Stimulated activated CD8-positive, alpha-beta memory T cell treated with anti-CD3 and anti-CD28 coated beads, Interleukin-7, amount 100 ng/mL, for 1 hour (primary cell): ENCODE data around the gene MFAP1.
"Not testable (repeated sequence)": the region's sequence is repeated elsewhere in the genome, so short reads cannot be mapped to it uniquely, and the experiment has no call there.

Experiments used
- DNase-seq, 2 donors: peaks; one replicate each; pipeline ENCODE4 v3.0.0-alpha.2; 2020; ENCODE audit warnings: low read depth in 2 of 2

MFAP1 gene

DNA sequence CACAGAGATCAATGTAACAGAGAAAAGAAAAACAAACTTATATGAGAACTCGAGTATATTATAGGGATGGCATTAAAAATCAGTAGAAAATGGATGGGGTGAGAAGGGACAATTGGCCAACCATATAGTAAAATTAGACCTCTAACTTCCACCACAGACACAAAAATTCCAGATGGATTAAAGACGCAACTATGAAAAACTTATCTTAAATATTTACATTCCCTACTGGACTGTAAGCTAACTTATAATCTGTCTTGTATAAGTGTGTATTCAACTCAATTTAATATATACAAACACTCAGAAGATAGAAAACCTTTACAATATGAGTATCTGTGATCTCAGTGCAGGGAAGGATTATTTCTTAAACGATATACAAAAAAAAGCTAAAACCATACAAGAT lies 3.0 kb downstream of the MFAP1 start:
- no peak for DNase-seq

DNA sequence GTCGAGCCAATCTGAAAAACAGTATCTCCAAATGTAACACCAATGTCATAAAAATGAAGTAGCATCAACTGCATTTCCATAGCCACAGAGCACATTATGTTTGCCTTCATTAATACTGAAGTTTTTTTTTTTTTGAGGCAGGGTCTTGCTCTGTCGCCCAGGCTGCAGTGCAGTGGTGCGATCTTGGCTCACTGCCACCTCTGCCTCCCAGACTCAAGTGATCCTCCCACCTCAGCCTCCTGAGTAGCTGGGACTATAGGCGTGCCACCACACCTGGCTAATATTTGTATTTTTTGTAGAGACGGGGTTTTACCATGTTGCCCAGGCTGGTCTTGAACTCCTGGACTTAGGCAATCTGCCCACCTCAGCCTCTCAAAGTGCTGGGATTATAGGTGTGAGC lies 9.4 kb downstream of the MFAP1 start:
- DNase-seq: not testable (repeated sequence)

DNA sequence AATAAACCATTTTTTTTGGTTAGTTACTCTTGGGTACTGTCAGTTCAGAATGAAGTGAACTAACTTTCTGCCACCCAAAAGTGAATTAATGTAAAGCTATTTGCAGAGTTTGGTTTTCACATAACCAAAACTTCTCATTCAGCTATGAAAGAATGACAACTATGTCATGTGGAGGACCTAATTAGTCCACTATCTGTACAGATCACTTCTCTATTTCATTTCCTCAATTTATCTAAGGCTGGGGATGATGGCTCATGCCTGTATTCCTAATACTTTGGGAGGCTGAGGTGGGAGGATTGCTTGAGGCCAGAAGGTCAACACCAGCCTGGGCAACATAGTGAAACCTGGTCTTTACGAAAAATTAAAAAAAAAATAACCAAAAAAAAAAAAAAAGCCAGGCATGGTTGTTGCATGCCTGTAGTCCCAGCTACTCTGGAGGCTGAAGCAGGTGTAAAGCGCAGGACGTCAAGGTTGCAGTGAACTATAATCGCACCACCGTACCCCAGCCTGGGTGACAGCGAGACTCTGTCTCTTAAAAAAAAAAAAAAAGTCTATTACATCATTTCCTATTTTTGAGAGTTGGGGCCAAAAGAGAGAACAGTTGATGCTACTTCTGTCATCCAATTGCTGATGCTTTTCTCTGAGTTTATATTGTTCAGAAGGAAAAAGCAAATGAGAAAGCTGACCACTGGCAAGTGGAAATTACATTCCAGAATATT lies 15.4 kb downstream of the MFAP1 start:
- no peak for DNase-seq

DNA sequence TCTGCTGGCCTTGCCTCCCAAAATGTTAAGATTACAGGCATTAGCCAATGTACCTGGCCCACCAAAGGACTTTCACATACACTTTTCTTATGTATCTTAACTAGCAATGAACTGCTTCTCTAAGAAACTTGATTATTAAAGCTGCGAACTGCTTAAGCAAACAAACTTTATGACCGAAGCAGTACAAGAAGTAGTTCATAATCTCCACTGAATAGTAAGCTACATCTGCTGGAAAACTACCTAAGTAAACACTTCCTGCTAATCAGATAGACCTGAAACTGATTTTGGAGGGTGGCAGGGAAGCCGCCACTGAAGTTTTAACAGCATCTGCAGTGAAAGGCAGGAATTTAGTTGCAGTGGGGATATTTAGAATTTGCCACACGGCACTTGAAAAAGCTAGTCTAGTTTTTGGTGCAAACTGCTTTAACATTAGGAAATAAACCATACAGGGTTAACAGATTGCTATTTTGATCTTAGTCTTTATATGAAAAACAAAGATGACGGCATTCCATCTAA lies 16.0 kb downstream of the MFAP1 start:
- no peak for DNase-seq

DNA sequence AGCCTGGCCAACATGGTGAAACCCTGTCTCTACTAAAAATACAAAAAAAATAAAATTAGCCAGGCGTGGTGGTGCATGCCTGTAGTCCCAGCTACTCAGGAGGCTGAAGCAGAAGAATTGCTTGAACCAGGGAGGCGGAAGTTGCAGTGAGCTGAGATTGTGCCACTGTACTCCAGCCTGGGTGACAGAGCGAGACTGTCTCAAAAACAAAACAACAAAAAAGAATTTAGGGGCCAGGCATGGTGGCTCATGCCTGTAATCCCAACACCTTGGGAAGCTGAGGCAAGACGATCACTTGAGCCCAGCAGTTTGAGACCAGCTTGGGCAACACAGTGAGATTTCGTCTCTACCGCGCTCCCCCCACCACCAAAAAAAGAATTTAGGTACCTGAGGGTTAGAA lies 21.8 kb downstream of the MFAP1 start:
- not testable (repeated sequence) for DNase-seq

DNA sequence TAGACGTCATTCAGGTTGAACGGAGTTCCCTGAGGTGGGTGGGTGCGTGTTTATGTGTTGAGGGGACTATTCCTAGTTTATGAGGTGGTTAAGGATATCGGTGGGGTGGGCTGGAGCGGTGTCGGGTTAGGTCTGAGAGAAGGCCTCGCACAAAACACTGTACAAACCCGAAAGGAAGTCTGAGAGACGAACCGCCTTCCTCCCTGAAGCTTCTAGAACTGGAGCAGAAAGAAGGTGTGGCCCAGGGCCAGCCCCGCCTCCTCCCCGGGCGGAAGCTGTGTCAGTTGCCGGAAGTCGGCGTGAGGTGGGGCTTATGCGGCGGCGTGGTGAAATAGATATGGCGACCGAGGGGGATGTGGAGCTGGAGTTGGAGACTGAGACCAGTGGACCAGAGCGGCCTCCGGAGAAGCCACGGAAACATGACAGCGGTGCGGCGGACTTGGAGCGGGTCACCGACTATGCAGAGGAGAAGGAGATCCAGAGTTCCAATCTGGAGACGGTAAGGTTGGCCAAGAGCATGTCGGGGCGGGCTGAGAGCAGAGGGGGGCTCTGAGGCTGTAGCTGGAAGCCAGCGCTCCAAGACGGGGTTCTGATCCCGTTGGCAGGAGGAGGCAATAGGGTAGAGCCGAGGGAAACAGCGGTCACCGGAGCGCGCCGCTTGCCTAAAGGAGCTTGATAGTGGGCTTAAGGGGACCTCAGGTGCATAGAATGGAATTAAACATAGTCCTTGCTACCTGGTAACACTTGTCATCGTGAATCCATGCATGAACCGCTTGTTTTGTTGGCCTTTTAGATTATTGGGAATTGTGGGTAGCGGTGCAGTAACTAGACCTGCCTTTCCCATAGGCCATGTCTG lies 24.0 kb downstream of the MFAP1 start, which contains the start of gene HYPK:
Gene HYPK, plus strand, starts transcription at position 314 of the 856 bp plus-strand sequence. Its CDS starts 24 bp downstream, at position 338.
- peak; percentile 82 to 83 for DNase-seq

DNA sequence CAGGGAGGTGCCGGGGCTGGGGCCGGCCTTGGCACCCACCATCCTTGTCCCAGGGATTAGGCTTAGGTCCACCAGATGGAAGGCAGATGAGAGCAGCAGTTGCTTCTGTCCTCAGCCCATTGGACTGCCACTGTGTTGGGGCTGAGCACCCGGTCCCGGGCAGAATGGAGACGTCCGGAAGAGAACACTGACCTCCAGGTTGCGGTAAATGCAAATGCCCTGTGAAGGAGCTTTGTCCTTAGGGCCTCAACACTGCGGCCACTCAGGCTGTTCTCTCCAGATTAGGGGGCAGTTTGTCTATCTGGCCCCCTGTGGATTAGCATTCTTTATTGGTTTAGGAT lies 24.6 kb downstream of the MFAP1 start, which contains the start of gene SERINC4:
Gene SERINC4, minus strand, starts transcription at position 276 of the 341 bp plus-strand sequence. Its CDS starts 234 bp downstream, at position 42.
- no peak for DNase-seq

DNA sequence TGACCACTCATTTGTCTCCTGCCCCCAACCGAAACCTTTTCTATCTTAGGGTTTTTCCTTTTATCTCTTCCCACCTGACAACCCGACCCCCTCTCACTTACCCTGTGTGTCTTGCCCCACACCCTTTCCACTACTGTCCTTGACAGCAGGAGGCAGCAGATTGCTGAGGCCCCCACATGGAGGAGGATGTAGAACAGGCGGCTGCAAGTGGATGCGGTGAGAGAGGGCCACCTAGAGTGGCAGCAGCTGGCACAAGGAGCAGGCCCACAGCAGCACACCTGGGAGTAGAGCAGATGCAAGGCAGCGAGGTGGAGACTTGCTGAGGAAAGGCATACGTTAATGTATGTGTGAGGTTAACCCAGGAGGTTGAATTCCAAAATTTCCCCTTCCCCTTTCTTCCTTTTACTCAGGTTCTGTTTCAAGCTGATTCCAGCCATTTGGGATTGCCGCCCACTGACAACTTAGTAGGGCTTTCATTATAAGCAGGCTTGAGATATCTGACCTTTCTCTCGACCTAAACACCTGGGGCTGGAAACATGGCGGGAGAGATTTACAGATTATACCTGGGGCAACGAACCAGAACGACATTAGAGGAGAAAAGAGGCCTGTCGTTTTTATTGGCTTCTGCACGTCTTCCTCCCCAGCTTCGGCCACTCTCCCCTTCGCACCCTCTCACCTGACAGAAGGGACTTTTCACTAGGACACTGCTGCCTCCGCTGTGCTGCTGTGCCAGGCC lies 25.1 kb downstream of the MFAP1 start:
- no peak for DNase-seq

DNA sequence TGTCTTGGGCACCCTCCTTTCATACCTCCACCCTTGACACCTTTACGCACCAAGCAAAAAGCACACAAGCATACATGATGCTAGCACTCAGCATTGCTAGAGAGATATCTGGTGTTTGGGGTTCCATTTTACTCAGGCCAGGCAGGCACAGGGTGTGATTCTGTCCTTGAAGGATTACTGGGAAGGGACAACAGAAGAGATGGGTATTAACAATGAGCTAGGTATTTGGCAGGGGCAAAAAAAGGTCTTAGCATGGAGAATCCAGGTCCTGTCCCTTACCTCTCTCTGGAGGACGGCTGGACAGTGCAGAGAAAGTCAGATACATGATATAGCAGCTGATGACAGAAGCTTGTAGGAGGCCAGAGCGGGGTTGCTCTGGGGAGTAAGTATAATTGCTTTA lies 27.9 kb downstream of the MFAP1 start:
- no peak for DNase-seq

DNA sequence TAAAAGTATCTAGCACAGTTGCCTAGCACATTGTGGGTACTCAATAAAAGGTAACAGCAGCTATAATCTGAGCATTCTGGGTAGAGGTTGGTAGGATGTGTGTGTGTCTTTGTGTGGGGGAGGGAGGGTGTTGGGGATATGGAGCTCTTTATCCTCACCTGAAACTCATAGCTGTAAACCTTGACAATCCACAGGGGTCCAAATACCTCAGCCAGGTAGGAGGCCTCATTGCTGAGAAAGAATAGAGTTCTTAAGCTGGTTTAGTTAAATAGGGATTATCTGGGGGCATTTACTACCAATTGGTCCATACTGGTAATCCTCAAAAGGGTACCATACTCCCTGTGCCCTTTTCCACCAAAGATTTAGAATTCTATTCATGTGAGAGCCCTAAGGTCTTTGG lies 28.5 kb downstream of the MFAP1 start:
- DNase-seq: no peak

DNA sequence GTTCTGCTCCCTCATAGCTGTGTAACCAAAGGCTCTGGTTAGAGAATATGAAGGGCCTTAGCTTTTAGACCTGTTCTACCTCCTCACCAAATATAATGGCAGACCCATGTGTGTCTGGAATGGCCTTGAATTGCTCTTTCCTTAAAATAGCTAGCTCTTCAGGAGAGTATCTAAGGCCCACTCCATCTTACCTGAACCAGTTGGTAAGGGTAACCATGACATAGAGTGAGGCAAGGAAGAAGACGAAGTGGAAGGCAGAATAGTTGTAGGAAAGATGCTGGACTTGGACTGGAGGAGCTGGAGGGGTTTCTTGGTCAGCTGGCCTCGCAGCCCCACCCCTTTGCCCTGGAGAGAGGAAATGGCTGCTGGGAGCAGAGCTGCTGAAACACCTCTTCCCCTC lies 29.3 kb downstream of the MFAP1 start:
- no peak for DNase-seq

DNA sequence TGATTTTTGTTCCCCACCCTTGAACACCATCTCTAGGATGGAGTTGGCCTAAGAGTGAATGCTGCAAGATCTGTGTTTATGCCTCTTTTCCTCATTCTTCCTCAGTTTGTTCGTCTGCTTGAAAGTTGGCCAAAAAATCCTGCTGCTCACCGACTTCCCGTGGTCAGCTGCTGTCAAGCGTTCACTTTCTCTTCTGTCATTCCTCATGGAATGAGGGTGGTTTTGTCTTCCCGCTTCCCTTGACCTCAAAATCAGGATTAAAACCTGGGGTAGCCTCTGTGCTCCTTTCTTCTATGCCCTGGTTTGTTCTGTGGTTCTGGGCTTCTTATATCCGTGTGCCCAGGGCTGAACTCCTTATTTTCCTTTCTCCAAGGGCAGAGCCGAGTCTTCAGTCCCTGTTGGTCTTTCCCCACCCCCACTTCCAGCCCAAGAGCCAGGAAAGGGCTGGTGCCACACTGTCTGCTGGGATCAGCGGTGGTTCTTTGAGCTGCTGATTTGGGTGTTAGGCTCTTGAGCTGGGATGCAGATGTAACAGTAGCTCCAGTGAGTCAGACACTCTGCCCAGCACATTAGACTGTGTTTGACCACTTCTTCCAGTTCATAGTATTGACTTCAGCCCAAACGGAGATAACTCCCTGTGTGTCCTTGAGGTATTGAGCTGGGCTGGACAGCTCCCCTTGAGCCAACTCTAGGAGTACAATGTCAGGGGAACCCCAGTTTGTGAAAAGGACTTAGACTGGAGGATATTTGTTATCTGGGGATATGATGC lies 30.0 kb downstream of the MFAP1 start:
- DNase-seq: no peak

DNA sequence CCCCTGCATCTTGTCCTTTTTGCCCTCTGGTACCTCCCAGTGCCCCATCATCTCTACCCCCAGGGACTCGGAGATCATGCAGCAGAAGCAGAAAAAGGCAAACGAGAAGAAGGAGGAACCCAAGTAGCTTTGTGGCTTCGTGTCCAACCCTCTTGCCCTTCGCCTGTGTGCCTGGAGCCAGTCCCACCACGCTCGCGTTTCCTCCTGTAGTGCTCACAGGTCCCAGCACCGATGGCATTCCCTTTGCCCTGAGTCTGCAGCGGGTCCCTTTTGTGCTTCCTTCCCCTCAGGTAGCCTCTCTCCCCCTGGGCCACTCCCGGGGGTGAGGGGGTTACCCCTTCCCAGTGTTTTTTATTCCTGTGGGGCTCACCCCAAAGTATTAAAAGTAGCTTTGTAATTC lies 30.8 kb downstream of the MFAP1 start:
- DNase-seq: no peak

DNA sequence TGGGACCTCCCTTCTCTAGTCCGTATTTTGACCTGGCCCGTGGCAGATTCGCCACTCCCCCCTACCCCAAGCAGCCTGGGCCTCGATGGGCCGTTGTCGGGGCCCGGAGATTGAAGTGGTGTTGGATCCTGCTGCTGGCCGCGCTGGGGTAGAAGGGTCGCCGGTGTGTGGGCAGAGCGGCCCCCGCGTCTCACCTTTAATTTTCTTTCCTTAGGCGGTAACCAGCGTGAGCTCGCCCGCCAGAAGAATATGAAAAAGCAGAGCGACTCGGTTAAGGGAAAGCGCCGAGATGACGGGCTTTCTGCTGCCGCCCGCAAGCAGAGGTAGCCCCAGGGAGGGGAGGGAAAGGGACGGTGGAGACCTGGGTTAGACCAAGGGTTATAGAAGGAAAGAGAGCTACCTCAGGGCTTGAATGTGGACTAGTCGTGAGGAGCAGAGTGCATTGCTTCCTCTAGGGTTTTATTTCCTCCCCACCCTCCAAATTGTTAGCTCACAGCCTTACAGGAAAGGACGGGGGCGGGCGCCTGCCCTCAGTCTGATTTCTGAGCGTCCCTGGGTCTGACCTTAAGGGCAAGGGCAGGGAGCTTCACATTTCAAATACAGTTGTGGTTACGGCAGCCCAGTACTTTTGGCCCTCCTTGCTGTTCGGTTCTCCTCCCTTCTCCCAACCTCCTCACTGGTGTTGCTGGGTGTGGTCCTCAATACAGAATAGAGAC lies 31.6 kb downstream of the MFAP1 start:
- DNase-seq: no peak

DNA sequence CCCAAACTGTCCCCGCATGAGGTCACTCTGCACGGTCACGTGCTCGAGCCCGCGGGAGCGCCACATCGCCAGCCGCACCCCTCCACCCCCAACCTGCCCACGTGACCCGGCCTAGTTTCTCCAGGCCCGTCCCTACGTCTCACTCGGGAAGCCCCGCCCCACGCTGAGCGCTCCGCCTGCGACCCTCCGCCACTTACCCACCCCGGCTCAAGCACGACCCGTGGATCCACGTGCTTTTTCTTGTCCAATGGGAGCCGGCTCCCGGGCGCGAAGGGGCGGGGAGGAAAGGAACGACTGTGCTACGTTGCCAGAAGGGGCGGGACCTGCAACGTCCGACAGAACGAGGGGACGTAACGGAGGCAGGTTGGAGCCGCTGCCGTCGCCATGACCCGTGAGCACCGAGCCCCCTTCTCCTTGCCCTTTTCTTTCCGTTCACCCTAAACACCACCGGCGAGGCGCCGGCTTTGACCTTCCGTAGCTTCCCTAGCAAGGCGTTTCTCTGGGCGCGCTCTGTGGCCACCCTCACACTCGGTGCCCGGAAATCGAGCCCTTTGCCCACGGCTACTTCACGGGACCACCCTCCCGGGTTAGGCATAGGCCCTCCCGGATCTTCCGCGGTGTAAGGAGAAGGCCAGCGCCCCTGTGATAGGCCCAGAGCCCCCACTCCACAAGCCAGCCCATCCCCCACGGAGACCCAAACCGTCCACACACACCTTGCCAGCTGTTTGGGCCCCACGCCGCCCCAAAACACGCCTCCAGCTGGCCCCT lies 32.3 kb downstream of the MFAP1 start, which contains the start of gene SERF2:
Gene SERF2, plus strand, starts transcription at position 328 of the 768 bp plus-strand sequence. Its CDS starts 57 bp downstream, at position 385.
- peak; percentile 99 for DNase-seq

DNA sequence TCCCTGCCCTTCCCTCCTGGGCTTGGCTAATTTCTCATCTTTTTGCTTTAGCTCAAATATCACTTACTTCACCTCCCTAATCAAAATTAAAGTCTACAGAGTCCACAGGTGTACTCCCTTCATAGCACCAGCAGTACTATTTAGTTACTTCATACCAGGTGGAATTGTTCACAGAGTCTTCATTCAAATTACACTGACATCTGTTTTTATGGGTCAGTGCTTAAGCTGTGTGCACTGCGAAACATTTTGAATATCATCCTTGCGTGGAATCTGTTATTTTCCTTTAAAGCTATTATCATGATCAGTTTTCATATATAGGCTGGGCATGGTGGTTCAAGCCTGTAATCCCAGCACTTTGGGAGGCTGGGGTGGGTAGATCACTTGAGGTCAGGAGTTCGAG lies 35.1 kb downstream of the MFAP1 start:
- DNase-seq: no peak

DNA sequence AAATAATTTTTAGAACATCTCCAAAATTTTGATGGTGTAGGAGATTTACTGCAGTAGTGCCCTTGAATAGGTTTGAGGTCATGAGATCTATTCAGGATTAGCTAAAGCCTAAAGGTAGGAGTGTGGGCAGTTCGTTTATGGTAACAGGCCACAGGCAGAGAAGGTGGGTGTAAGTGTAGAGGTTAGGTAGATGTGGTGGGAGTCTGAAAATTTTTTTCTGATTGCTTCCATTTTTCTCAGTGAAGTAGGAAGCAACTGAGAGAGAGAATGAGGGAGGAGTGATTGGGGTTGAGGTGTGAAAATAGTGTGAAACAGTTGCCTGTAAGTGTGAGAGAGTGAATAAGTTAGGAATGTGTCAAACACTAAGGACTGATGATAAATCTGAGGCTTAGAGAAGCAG lies 45.5 kb downstream of the MFAP1 start:
- DNase-seq: no peak

DNA sequence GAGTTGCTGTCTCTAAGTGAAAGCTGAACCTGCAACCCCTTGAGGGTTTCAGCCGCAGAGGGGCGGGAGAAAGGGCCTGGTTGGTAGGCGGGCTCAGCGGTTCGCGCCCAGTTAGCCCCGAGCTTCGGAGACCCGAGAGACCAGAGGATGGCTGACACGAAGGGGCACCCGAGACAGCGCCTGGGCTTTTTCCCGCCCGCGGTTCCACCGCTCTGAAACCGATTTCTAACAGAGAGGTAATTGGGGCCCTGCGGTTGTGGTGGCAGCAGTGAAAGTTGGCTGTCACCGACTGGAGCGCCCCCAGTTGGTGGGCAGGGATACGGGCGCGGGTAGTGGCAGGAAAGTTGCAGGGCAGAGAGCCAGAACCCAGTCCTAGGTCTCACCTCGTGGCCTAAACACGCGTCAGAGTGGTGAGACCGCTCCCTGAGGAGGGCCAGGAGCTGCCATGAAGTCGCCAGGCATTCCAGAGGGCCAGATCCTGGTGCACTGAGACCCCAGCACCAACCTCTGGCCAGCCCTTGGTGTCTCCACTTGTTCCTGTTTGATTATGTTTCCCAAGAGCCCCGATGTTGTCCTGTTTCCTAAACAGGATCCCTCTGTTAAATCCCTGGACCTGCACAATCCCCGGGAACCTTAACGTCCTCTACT lies 47.1 kb downstream of the MFAP1 start:
- DNase-seq: peak; percentile 53 to 67

DNA sequence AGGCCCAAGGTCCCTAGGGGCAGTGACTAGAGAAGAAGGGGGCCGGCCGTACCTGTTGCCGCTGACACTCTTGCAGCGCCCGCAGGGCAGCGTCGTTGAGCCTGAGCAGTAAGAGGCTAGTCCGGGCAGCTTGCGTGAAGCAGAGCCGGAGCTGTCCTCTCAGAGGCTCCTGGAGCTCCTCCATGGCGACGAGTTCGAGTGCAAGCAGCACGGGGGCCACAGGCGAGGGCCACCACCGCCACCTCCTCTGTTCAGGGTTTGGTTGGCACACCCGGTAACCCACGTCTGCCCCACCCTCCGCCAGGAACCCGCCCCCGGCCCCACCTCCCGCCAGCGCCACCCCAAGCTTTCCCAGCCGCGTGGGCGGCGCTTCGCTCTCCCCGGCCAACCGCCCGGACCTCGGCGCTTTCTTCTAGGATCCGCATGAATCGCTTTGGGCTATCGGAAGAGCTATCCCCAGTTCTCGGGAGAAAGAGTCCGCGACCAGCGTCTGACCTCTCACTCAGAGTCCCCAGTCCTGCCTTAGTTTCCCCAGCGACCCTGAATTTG lies 47.7 kb downstream of the MFAP1 start, which contains the start of gene ELL3:
Gene ELL3, minus strand, starts transcription at position 249 of the 549 bp plus-strand sequence. Its CDS starts 65 bp downstream, at position 184.
- peak; percentile 47 to 58 for DNase-seq
